ENCODE results near the gene NDNF.

The NDNF gene

DNA sequence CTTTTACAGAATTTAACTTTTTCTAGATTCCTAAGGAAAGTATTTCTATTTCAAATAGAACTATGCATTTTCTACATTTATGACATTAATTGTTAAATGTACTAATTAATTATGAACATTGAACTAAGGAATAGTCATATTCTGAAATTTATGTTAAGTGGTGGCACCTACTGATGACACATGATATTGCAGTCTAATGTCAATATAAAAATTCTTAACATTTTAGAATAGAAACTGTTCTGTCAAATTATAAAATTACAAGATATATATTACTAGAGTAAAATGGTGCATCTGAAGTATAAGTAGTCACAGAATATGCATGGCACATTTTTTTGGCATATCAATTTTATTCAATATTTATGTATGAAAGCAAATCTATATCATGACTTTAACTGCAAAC is 40.2 kb upstream of the NDNF start:
- no peaks in the 10 kb centered on the region for H3K36me3 ChIP-seq (replicated peaks; ENCODE audit: low read depth, low read length)

DNA sequence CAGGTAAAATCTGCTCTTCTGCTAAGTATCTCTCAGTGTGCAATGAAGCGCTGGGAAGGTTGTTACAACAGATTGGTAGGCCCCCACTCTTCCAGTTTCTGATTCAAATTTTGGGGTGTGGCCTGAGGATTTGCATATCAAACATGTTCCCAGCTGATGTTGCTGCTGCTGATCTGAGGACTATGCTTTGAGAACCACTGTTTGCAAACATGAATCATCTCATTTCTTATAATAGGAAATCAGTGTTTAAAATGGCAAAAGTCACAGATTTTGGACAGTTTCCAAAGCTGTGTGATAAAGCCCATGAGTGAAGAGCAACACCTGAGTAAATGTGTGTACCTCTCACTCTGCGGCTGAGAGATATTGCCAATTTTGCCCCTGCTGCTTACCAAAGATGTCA is 36.2 kb upstream of the NDNF start:
- Histone ChIP-seq H3K79me2 (ENCODE audit: low read length) (no peaks in the 10 kb centered on the region), H3K9ac (ENCODE audit: low read length) (no peak overlapping the region), H3K4me2 (ENCODE audit: low read length) (no peak overlapping the region), H3K27me3 (ENCODE audit: low read depth, low read length) (peaks cover 25% of the 10 kb centered on the region), H3K4me1 (ENCODE audit: low read length) (peaks cover 10% of the 10 kb centered on the region), H3K27ac (ENCODE audit: low read length) (no peak overlapping the region), H2AFZ (ENCODE audit: low read depth, low read length) (no peak overlapping the region), H3K9me3 (ENCODE audit: insufficient read depth, low read length) (no peaks in the 10 kb centered on the region), H4K20me1 (ENCODE audit: insufficient read depth, low read length) (no peaks in the 10 kb centered on the region; the same call in 1 of the 2 replicates), H3K36me3 (replicated peaks; ENCODE audit: low read depth, low read length) (no peaks in the 10 kb centered on the region), H3K4me3 (ENCODE audit: low read length) (no peak overlapping the region)
- TF ChIP-seq EZH2phosphoT487 (IDR thresholded peaks at IDR 0.05; ENCODE audit: low read depth): no peak
- TF ChIP-seq, protein P1, sequence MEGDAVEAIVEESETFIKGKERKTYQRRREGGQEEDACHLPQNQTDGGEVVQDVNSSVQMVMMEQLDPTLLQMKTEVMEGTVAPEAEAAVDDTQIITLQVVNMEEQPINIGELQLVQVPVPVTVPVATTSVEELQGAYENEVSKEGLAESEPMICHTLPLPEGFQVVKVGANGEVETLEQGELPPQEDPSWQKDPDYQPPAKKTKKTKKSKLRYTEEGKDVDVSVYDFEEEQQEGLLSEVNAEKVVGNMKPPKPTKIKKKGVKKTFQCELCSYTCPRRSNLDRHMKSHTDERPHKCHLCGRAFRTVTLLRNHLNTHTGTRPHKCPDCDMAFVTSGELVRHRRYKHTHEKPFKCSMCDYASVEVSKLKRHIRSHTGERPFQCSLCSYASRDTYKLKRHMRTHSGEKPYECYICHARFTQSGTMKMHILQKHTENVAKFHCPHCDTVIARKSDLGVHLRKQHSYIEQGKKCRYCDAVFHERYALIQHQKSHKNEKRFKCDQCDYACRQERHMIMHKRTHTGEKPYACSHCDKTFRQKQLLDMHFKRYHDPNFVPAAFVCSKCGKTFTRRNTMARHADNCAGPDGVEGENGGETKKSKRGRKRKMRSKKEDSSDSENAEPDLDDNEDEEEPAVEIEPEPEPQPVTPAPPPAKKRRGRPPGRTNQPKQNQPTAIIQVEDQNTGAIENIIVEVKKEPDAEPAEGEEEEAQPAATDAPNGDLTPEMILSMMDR (IDR thresholded peaks at IDR 0.05; ENCODE audit: low read depth, low read length): no peak

More for the DNA sequence above, 40.2 kb upstream of the NDNF start:
- no peak overlapping the region for H3K4me3 ChIP-seq (ENCODE audit: low read length)
- H4K20me1 ChIP-seq (ENCODE audit: insufficient read depth, low read length): no peaks in the 10 kb centered on the region; the same call in 1 of the 2 replicates
- no peaks in the 10 kb centered on the region for H3K9me3 ChIP-seq (ENCODE audit: insufficient read depth, low read length)
- H3K79me2 ChIP-seq (ENCODE audit: low read length): no peaks in the 10 kb centered on the region
- H3K4me2 ChIP-seq (ENCODE audit: low read length): no peak overlapping the region
- H2AFZ ChIP-seq (ENCODE audit: low read depth, low read length): no peak overlapping the region
- peaks cover 25% of the 10 kb centered on the region for H3K4me1 ChIP-seq (ENCODE audit: low read length)
- no peak overlapping the region for H3K9ac ChIP-seq (ENCODE audit: low read length)
- no peak for TF ChIP-seq EZH2phosphoT487 (IDR thresholded peaks at IDR 0.05; ENCODE audit: low read depth)
- TF ChIP-seq, protein P1 (IDR thresholded peaks at IDR 0.05; ENCODE audit: low read depth, low read length): peak; percentile 52
- H3K27me3 ChIP-seq (ENCODE audit: low read depth, low read length): peaks cover 14% of the 10 kb centered on the region
- no peak overlapping the region for H3K27ac ChIP-seq (ENCODE audit: low read length)

DNA sequence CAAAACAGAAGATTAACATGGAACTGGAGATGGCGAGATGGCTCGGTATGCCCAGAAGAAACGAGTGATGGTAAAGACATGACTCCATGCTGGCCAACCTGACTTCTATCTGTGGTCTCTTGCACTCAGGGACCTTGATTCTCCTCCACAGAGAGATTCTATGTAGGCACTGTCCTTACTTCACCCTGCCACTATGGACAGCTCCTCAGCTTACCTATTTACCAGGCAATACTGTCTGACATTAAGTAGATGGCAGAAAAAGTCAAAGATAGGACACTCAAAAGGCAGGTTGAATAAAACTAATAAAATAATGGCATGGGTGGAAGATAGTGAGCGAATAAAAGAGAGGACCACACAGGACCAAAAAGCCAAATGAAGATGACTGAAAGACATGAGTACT is 35.2 kb upstream of the NDNF start:
- Histone ChIP-seq H3K27me3 (ENCODE audit: low read depth, low read length) (peaks cover 25% of the 10 kb centered on the region), H3K9ac (ENCODE audit: low read length) (no peak overlapping the region), H3K79me2 (ENCODE audit: low read length) (no peaks in the 10 kb centered on the region), H3K4me2 (ENCODE audit: low read length) (no peak overlapping the region), H4K20me1 (ENCODE audit: insufficient read depth, low read length) (no peaks in the 10 kb centered on the region), H2AFZ (ENCODE audit: low read depth, low read length) (no peak overlapping the region), H3K9me3 (ENCODE audit: insufficient read depth, low read length) (no peaks in the 10 kb centered on the region), H3K36me3 (replicated peaks; ENCODE audit: low read depth, low read length) (no peaks in the 10 kb centered on the region), H3K27ac (ENCODE audit: low read length) (no peak overlapping the region), H3K4me1 (ENCODE audit: low read length) (no peaks in the 10 kb centered on the region), H3K4me3 (ENCODE audit: low read length) (no peak overlapping the region)
- TF ChIP-seq, protein P1 (IDR thresholded peaks at IDR 0.05; ENCODE audit: low read depth, low read length): no peak
- no peak for TF ChIP-seq EZH2phosphoT487 (IDR thresholded peaks at IDR 0.05; ENCODE audit: low read depth)

DNA sequence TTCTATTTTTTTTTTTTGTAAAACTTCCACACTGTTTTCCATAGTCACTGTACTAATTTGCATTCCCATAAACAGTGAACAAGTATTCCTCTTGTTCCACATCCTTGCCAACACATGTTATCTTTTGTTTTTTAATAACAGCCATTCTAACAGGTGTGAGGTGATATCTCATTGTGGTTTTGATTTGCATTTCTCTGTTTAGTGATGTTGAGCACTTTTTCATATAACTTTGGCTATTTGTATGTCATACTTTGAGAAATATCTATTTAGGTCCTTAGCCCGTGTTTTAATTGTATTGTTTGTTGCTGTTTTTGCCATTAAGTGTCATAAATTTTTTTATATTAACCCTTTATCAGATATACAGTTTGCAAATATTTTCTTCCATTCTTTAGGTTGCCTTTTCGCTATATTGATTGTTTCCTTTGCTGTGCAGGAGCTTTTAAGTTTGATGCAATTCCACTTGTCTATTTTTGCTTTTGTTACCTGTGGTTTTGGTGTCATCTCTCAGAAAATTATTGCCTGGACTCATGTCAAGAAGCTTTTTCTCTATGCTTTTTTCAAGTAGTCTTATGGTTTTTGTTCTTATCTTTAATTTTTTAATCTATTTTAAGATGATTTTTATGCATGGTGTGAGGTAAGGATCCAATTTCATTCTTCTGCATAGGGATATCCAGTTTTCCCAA is 27.9 kb upstream of the NDNF start:
- Histone ChIP-seq H3K4me3 (ENCODE audit: low read length) (no peak overlapping the region), H3K4me2 (ENCODE audit: low read length) (no peak overlapping the region), H3K9me3 (ENCODE audit: insufficient read depth, low read length) (no peaks in the 10 kb centered on the region), H2AFZ (ENCODE audit: low read depth, low read length) (no peak overlapping the region), H3K79me2 (ENCODE audit: low read length) (no peaks in the 10 kb centered on the region), H3K27me3 (ENCODE audit: low read depth, low read length) (peaks cover 11% of the 10 kb centered on the region; the same call in 1 of the 2 replicates), H3K4me1 (ENCODE audit: low read length) (no peaks in the 10 kb centered on the region), H3K27ac (ENCODE audit: low read length) (no peak overlapping the region), H3K9ac (ENCODE audit: low read length) (no peak overlapping the region), H4K20me1 (ENCODE audit: insufficient read depth, low read length) (no peaks in the 10 kb centered on the region), H3K36me3 (replicated peaks; ENCODE audit: low read depth, low read length) (no peaks in the 10 kb centered on the region)
- no peak for TF ChIP-seq EZH2phosphoT487 (IDR thresholded peaks at IDR 0.05; ENCODE audit: low read depth)
- TF ChIP-seq, protein P1 (IDR thresholded peaks at IDR 0.05; ENCODE audit: low read depth, low read length): no peak
